OCI-LY1 (cell line): ENCODE results near the gene SPPL2B.

Experiments
- H2AFZ ChIP-seq: fragments of 200-600 bp; sonication (generic), shearing (Covaris generic); 2 replicates; pipeline ENCODE4 v1.6.0; 2014; ENCODE audit warnings: antibody characterized with exemption, mild to moderate bottlenecking, low read length
- H3F3A ChIP-seq: fragments of 200-600 bp; sonication (generic), shearing (Covaris generic); 2 replicates; pipeline ENCODE4 v1.6.0; 2014; ENCODE audit warnings: mild to moderate bottlenecking, antibody characterized with exemption, low read length, moderate library complexity; ENCODE audit not compliant: insufficient read depth
- H3K27ac ChIP-seq: fragments of 200-600 bp; sonication (generic); 2 replicates; pipeline ENCODE4 v1.5.1; 2014; ENCODE audit warnings: low read length, mixed run types, mild to moderate bottlenecking, low read depth; ENCODE audit not compliant: poor library complexity, severe bottlenecking
- H3K27me3 ChIP-seq: fragments of 200-600 bp; sonication (generic); 2 replicates; pipeline ENCODE4 v1.6.0; 2014; ENCODE audit warnings: antibody characterized with exemption, mild to moderate bottlenecking, low read length, moderate library complexity; ENCODE audit not compliant: insufficient read depth
- H3K36me3 ChIP-seq: fragments of 200-600 bp; sonication (generic); 2 replicates; pipeline ENCODE4 v1.6.1; 2014; ENCODE audit warnings: mild to moderate bottlenecking, antibody characterized with exemption, low read length, moderate library complexity, mixed read lengths; ENCODE audit not compliant: insufficient read depth
- H3K4me1 ChIP-seq: fragments of 200-600 bp; sonication (generic); 2 replicates; pipeline ENCODE4 v1.5.1; 2014; ENCODE audit warnings: mild to moderate bottlenecking, low read length, moderate library complexity; ENCODE audit not compliant: insufficient read depth, severe bottlenecking
- H3K4me2 ChIP-seq: fragments of 200-600 bp; sonication (generic), shearing (Covaris generic); 2 replicates; pipeline ENCODE4 v1.6.1; 2014; ENCODE audit warnings: low read length
- H3K4me3 ChIP-seq: fragments of 200-600 bp; sonication (generic); 2 replicates; pipeline ENCODE4 v1.5.1; 2014; ENCODE audit warnings: low read length, low read depth, mild to moderate bottlenecking, mixed read lengths; ENCODE audit not compliant: poor library complexity, severe bottlenecking
- H3K79me2 ChIP-seq: fragments of 200-600 bp; shearing (Covaris generic); 2 replicates; pipeline ENCODE4 v1.6.1; 2016; ENCODE audit warnings: mixed run types, low read length, mixed read lengths; ENCODE audit not compliant: insufficient read depth
- H3K9ac ChIP-seq: fragments of 200-600 bp; sonication (generic), shearing (Covaris generic); 2 replicates; pipeline ENCODE4 v1.6.1; 2014; ENCODE audit warnings: mild to moderate bottlenecking, low read length, mixed read lengths
- H3K9me2 ChIP-seq: fragments of 200-600 bp; sonication (generic), shearing (Covaris generic); 2 replicates; pipeline ENCODE4 v1.6.1; 2014; ENCODE audit warnings: low read depth, mild to moderate bottlenecking, low read length, mixed read lengths
- H3K9me3 ChIP-seq: fragments of 200-600 bp; shearing (Covaris generic); 2 replicates; pipeline ENCODE4 v1.6.1; 2014; ENCODE audit warnings: low read length, mixed read lengths
- H4K20me1 ChIP-seq: fragments of 200-600 bp; sonication (generic), shearing (Covaris generic); 2 replicates; pipeline ENCODE4 v1.6.0; 2016; ENCODE audit warnings: mild to moderate bottlenecking, low read length; ENCODE audit not compliant: insufficient read depth
- EZH2 ChIP-seq: fragments of 200-600 bp; sonication (generic), shearing (Covaris generic); IDR thresholded peaks from 2 replicates; pipeline ENCODE4 v1.8.0; 2017; ENCODE audit warnings: borderline replicate concordance, mixed run types, mild to moderate bottlenecking, antibody characterized with exemption, low read length, moderate library complexity, mixed read lengths
- TF ChIP-seq, protein P1 (sequence below): fragments of 200-600 bp; sonication (generic), shearing (Covaris generic); IDR thresholded peaks from 2 replicates; pipeline ENCODE4 v1.5.1; 2017; ENCODE audit warnings: mild to moderate bottlenecking, antibody characterized with exemption, low read length, moderate library complexity, mixed read lengths

The SPPL2B gene

DNA sequence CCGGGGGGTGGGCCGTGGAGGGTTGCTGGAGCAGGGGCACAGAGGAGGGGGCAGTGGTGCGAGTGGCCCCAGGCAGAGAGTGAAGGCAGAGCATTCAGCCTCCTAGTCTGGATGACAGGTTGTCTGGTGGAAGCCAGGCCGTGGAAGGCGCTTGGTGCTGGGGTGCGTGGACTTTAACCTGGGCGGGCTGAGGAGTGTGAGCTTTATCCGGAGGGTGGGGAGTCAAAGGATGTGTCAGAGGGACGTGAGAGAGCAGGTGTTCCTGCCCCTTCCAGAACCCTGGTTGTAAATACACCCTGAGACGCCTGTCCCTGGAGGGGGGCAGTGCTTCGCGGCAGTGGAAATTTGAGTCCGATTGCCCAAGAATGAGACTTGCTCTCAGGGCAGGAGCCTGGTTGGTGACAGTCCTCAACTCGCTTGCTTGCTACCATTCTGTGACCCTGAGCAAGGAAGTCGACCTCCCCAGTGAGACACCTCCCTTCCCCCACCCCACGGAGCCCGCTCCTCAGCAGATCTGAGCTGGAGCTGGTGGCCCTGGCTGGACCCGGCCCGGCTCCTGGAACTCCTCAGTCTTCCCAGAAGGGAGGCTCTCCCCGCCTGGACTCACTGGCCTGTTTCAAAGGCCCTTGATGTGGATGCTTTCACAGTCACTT, 2.3 kb downstream of the SPPL2B start:
- peak overlapping the region; percentile 52 for H3K4me3 ChIP-seq
- H3F3A ChIP-seq, result peaks cover 13% of the 10 kb centered on the region; the same call in 1 of the 2 replicates
- H2AFZ ChIP-seq, result no peak overlapping the region
- no peaks in the 10 kb centered on the region for H3K9me2 ChIP-seq
- peaks cover 15% of the 10 kb centered on the region for H3K79me2 ChIP-seq
- no peaks in the 10 kb centered on the region for H3K27me3 ChIP-seq
- H3K9me3 ChIP-seq, result no peaks in the 10 kb centered on the region
- peak overlapping the region; percentile 97 for H3K27ac ChIP-seq
- TF ChIP-seq, protein P1, sequence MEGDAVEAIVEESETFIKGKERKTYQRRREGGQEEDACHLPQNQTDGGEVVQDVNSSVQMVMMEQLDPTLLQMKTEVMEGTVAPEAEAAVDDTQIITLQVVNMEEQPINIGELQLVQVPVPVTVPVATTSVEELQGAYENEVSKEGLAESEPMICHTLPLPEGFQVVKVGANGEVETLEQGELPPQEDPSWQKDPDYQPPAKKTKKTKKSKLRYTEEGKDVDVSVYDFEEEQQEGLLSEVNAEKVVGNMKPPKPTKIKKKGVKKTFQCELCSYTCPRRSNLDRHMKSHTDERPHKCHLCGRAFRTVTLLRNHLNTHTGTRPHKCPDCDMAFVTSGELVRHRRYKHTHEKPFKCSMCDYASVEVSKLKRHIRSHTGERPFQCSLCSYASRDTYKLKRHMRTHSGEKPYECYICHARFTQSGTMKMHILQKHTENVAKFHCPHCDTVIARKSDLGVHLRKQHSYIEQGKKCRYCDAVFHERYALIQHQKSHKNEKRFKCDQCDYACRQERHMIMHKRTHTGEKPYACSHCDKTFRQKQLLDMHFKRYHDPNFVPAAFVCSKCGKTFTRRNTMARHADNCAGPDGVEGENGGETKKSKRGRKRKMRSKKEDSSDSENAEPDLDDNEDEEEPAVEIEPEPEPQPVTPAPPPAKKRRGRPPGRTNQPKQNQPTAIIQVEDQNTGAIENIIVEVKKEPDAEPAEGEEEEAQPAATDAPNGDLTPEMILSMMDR, result no peak
- TF ChIP-seq EZH2, result no peak
- H4K20me1 ChIP-seq, result no peaks in the 10 kb centered on the region
- H3K9ac ChIP-seq, result peak overlapping the region; percentile 61; the same call in 1 of the 2 replicates
- peaks cover 65% of the 10 kb centered on the region for H3K4me1 ChIP-seq
- H3K4me2 ChIP-seq, result peak overlapping the region; percentile 70
- peaks cover 32% of the 10 kb centered on the region for H3K36me3 ChIP-seq

DNA sequence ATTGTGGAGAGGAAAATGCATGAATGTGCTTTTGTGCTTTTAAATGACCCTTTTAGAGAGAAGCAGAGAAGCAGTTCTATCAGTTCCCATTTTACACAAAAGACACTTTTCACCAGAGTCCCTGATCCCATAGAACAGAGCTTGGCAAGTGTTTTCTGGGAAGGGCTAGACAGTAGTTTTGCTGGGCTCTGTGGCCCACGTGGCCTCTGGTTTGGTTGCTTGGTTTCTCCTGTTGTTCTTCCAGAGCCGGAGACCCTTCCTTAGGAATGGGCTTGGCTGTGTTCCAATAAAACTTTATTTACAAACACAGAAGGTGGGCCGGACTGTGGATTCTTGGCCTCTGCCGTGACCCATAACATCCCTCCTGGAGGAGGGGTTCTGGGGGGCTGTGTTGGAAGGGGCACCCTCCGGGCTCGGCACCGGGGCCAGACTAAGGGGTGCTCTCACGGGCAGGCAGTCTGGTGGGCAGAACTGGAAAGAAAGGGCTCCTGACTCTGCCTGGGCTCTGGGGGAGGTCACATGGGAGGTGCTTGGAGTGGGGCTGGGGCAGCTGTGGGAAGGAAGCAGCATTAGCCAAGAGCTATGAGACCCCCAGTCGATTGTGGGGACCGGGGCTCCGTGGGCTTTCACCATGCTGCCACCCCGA, 3.2 kb downstream of the SPPL2B start:
- Histone ChIP-seq H3K36me3 (peaks cover 28% of the 10 kb centered on the region), H2AFZ (no peak overlapping the region), H3K4me2 (peak overlapping the region; percentile 70), H3K79me2 (peaks cover 13% of the 10 kb centered on the region), H3K4me1 (peaks cover 55% of the 10 kb centered on the region), H3K9ac (peak overlapping the region; percentile 61), H3K4me3 (peak overlapping the region; percentile 52), H3K9me2 (no peaks in the 10 kb centered on the region), H3K27ac (peak overlapping the region; percentile 97), H4K20me1 (no peaks in the 10 kb centered on the region), H3F3A (peaks cover 13% of the 10 kb centered on the region; the same call in 1 of the 2 replicates), H3K9me3 (no peaks in the 10 kb centered on the region), H3K27me3 (no peaks in the 10 kb centered on the region)
- TF ChIP-seq, protein P1, result no peak
- no peak for TF ChIP-seq EZH2

DNA sequence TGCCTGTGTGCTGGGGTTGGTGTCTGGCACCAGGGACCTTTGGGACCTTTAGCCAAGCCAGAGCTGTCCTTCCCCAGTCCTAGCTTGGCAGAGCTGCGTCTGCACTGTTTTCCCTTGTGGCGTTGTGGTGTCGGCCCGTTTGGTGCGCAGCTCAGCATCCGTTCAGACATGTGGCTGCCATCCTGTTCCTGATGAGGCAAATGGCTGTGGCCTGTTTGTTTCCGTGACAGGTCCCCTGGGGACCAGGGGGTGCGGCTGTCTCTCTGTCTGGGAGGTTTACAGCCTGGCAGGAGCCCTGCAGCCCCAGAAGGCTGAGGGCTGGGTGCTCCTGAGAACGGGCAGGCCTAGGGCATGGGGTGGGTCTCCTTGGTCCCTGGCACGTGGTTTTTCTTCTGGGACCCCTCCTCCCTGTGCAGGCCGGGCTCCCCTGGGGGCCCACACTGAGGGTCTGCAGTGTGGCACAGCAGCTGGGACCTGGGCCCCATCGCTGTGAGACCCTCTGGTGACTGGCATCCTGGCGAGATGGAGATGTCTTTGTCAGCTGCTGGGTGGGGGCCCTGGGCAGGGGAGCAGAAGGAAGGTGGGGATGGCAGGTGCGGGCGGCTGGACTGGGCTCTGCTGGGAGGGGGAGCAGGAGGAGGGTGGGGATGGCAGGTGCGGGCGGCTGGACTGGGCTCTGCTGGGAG, 4.0 kb downstream of the SPPL2B start:
- H2AFZ ChIP-seq, result no peak overlapping the region
- H3K4me2 ChIP-seq, result peak overlapping the region; percentile 70
- peaks cover 48% of the 10 kb centered on the region for H3K4me1 ChIP-seq
- no peaks in the 10 kb centered on the region for H3K9me2 ChIP-seq
- peaks cover 24% of the 10 kb centered on the region for H3K36me3 ChIP-seq
- H3K9ac ChIP-seq, result peak overlapping the region; percentile 61
- peaks cover 13% of the 10 kb centered on the region; the same call in 1 of the 2 replicates for H3F3A ChIP-seq
- no peaks in the 10 kb centered on the region for H3K9me3 ChIP-seq
- H3K27ac ChIP-seq, result peak overlapping the region; percentile 97
- TF ChIP-seq, protein P1, result no peak
- no peak for TF ChIP-seq EZH2
- no peaks in the 10 kb centered on the region for H3K27me3 ChIP-seq
- H4K20me1 ChIP-seq, result no peaks in the 10 kb centered on the region
- peaks cover 7% of the 10 kb centered on the region for H3K79me2 ChIP-seq
- peak overlapping the region; percentile 52 for H3K4me3 ChIP-seq
